ENCODE data around the gene TWF2. TPM values are rescaled to one million over a fixed set of nuclear protein-coding genes. Genes with fewer than 3 reads are reported as not detected.

TWF2 gene
- total RNA-seq, 1 experiment from 2014 or later: 61.1 TPM

- Histone ChIP-seq H3K4me1 (replicated peaks) (peaks cover 28% of the 10 kb centered on the region), H3K4me3 (peak overlapping the region; percentile 92), H3K9me3 (replicated peaks) (no peaks in the 10 kb centered on the region), H3K27ac (peak overlapping the region; percentile 53; the same call in 1 of the 2 replicates), H3K27me3 (replicated peaks) (no peaks in the 10 kb centered on the region), H3K36me3 (peaks cover 23% of the 10 kb centered on the region)
- peak in 1 of 2 experiments; percentile 30 for DNase-seq (ENCODE audit: low read depth in 1 of 2, low spot score in 2 of 2)
These were observed 681 bp downstream of the TWF2 start for GRCh38 chr3:52238193-52238760.

GRCh38 chr3:52237657-52238172, 1.2 kb downstream of the TWF2 start:
- Histone ChIP-seq H3K27ac (peak overlapping the region; percentile 53), H3K9me3 (replicated peaks) (no peaks in the 10 kb centered on the region), H3K27me3 (replicated peaks) (no peaks in the 10 kb centered on the region), H3K4me1 (replicated peaks) (peaks cover 28% of the 10 kb centered on the region), H3K4me3 (peak overlapping the region; percentile 92; the same call in 1 of the 2 replicates), H3K36me3 (peaks cover 25% of the 10 kb centered on the region)
- DNase-seq (ENCODE audit: low read depth in 1 of 2, low spot score in 2 of 2): peak; percentile 75 to 83

GRCh38 chr3:52237006-52237656, 1.8 kb downstream of the TWF2 start:
- Histone ChIP-seq H3K36me3 (peaks cover 30% of the 10 kb centered on the region), H3K9me3 (replicated peaks) (no peaks in the 10 kb centered on the region), H3K27me3 (replicated peaks) (no peaks in the 10 kb centered on the region), H3K27ac (peak overlapping the region; percentile 53), H3K4me1 (replicated peaks) (peaks cover 28% of the 10 kb centered on the region), H3K4me3 (no peak overlapping the region)
- no peak for DNase-seq (ENCODE audit: low read depth in 1 of 2, low spot score in 2 of 2)

GRCh38 chr3:52236424-52236886, 2.5 kb downstream of the TWF2 start:
- peaks cover 36% of the 10 kb centered on the region for H3K36me3 ChIP-seq
- no peak for DNase-seq (ENCODE audit: low read depth in 1 of 2, low spot score in 2 of 2)
- no peak overlapping the region for H3K4me3 ChIP-seq
- H3K4me1 ChIP-seq (replicated peaks): peaks cover 28% of the 10 kb centered on the region
- H3K9me3 ChIP-seq (replicated peaks): no peaks in the 10 kb centered on the region
- no peak overlapping the region for H3K27ac ChIP-seq
- H3K27me3 ChIP-seq (replicated peaks): no peaks in the 10 kb centered on the region

GRCh38 chr3:52234516-52235447, 4.2 kb downstream of the TWF2 start:
- no peaks in the 10 kb centered on the region for H3K9me3 ChIP-seq (replicated peaks)
- no peaks in the 10 kb centered on the region for H3K27me3 ChIP-seq (replicated peaks)
- H3K36me3 ChIP-seq: peaks cover 53% of the 10 kb centered on the region
- no peak for DNase-seq (ENCODE audit: low read depth in 1 of 2, low spot score in 2 of 2)
- peaks cover 21% of the 10 kb centered on the region for H3K4me1 ChIP-seq (replicated peaks)
- no peak overlapping the region for H3K27ac ChIP-seq
- H3K4me3 ChIP-seq: no peak overlapping the region

- peaks cover 57% of the 10 kb centered on the region for H3K36me3 ChIP-seq
These were observed 5.0 kb downstream of the TWF2 start for GRCh38 chr3:52233968-52234367.

DNA sequence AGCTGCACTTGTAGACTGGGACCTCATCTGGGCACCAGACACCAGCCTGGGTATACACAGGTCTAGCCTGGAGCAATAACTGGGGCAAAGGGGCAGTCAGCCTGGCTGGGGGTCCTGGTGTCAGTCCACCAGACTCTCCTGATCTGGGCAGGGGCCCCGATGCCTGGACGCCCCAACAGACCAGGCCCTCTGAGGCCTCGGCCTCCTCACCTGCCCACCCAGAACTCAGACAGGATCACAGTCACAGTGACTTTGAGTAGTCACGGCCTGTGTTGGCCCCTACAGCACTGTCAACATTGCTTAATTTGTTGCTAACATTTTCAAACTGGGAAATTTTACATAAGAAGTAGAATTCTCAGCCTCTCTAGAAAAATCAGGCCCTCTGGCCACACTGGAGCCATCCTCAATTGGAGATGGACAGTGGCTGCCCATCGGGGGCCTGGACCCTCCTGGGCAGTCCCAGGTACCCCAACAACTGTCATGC, 5.8 kb downstream of the TWF2 start:
- DNase-seq (ENCODE audit: low read depth in 1 of 2, low spot score in 2 of 2): no peak
- Histone ChIP-seq H3K4me1 (replicated peaks) (peaks cover 16% of the 10 kb centered on the region), H3K27ac (no peak overlapping the region), H3K36me3 (peaks cover 60% of the 10 kb centered on the region), H3K9me3 (replicated peaks) (no peaks in the 10 kb centered on the region), H3K4me3 (no peak overlapping the region), H3K27me3 (replicated peaks) (no peaks in the 10 kb centered on the region)

More at GRCh38 chr3:52233968-52234367, 5.0 kb downstream of the TWF2 start:
- Histone ChIP-seq H3K9me3 (replicated peaks) (no peaks in the 10 kb centered on the region), H3K27ac (no peak overlapping the region), H3K27me3 (replicated peaks) (no peaks in the 10 kb centered on the region), H3K4me3 (no peak overlapping the region), H3K4me1 (replicated peaks) (peaks cover 20% of the 10 kb centered on the region)
- DNase-seq (ENCODE audit: low read depth in 1 of 2, low spot score in 2 of 2): no peak

GRCh38 chr3:52232279-52233107, 6.5 kb downstream of the TWF2 start:
- H3K36me3 ChIP-seq: peaks cover 60% of the 10 kb centered on the region
- H3K27ac ChIP-seq: no peak overlapping the region

DNA sequence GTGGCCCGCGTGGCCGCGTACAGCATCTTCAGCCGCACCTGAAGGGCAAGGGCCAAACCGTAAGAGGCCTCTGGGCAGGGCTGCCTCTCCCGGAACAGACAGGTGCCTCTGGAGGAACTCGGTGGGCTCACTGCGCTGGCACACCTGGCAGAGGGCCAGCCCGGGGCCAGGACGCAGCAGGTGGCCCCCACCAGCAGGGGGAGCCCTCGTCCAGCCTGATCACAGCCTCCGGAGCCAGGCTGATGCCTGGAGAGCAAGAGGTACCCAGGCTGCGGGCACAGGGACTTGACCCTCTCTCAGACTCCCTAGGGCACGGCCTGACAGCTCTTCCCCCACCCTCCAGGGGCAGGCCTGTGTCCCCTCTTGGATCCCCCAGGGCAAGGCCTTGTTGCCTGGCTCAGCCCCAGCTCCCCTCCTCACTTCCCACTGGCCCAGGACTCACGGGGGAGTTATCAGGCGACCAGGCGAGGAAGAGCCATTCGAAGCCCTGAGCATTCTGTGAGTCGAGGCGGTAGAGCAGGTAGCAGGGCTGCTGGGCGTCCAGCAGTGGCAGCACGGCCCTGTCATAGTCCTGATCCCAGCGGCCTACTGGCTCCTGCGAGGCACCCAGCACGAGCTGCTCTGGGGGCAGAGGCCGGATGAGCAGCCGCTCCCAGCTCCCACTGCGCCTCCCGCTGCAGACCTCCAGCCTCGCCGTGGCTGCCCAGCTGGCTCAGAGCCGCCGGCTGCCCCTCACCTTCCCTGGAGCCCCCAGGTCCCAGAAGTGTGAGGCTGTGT, 7.3 kb downstream of the TWF2 start:
- peaks cover 60% of the 10 kb centered on the region for H3K36me3 ChIP-seq
- peak; percentile 54 to 74 for DNase-seq (ENCODE audit: low read depth in 1 of 2, low spot score in 2 of 2)
- no peaks in the 10 kb centered on the region for H3K27me3 ChIP-seq (replicated peaks)
- no peak overlapping the region for H3K27ac ChIP-seq
- H3K9me3 ChIP-seq (replicated peaks): no peaks in the 10 kb centered on the region
- H3K4me3 ChIP-seq: no peak overlapping the region
- H3K4me1 ChIP-seq (replicated peaks): peaks cover 3% of the 10 kb centered on the region

More at GRCh38 chr3:52232279-52233107, 6.5 kb downstream of the TWF2 start:
- DNase-seq (ENCODE audit: low read depth in 1 of 2, low spot score in 2 of 2): no peak
- peaks cover 10% of the 10 kb centered on the region for H3K4me1 ChIP-seq (replicated peaks)
- H3K4me3 ChIP-seq: no peak overlapping the region
- no peaks in the 10 kb centered on the region for H3K27me3 ChIP-seq (replicated peaks)
- H3K9me3 ChIP-seq (replicated peaks): no peaks in the 10 kb centered on the region

DNA sequence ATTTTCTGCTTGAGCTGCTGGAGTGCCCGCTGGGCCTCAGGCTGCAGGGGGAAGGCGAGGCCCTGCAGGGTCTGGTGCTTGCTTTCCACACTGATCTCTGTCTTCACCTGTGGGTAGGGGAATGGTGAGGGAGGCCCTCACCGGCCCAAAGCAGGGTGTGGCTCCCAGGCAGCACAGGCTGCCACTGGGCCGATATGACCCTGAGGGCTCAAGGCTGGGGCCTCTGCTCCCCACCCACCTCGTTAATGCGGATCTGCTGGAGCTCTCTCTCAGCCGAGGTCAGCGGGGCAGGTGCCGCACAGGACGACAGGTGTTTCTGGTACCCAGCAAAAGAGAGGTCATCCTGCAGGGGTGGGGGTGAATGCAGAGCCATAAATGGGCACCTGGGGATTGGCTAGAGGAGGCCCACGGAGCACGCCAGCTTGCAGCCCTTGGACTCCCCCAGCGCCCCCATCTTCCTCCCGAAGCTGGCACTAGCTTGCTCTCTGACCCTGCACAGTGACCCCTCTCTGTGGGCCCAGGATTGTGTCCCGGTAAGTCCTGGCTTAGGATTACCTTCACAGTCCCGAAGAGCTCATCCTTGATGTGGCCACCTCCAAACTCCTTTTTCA, 8.0 kb downstream of the TWF2 start:
- DNase-seq (ENCODE audit: low read depth in 1 of 2, low spot score in 2 of 2): no peak
- Histone ChIP-seq H3K27me3 (replicated peaks) (no peaks in the 10 kb centered on the region), H3K4me1 (replicated peaks) (no peaks in the 10 kb centered on the region), H3K27ac (no peak overlapping the region), H3K4me3 (no peak overlapping the region), H3K36me3 (peaks cover 60% of the 10 kb centered on the region), H3K9me3 (replicated peaks) (no peaks in the 10 kb centered on the region)

GRCh38 chr3:52230461-52230860, 8.5 kb downstream of the TWF2 start:
- Histone ChIP-seq H3K9me3 (replicated peaks) (no peaks in the 10 kb centered on the region), H3K4me3 (no peak overlapping the region), H3K36me3 (peaks cover 56% of the 10 kb centered on the region), H3K4me1 (replicated peaks) (no peaks in the 10 kb centered on the region), H3K27me3 (replicated peaks) (no peaks in the 10 kb centered on the region), H3K27ac (no peak overlapping the region)
- DNase-seq (ENCODE audit: low read depth in 1 of 2, low spot score in 2 of 2): no peak

DNA sequence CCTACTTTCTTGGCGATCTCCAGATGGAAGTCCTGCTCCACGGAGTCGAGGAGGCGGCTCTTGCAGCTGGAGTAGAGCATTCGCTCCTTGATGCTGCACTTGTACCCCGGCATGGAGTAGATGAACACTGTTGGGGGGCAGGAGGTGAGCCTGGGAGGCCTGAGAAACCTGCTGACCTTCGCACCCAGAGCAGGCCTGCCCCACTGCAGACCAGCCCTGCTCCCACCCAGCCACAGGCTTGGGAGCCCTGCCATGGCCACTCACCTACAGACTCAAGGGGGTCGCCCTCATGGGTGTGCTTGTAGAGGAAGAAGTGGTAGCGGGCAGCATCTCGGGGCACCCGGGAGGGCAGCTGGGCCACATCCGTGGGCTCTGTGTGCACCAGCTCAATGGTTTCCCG, 9.3 kb downstream of the TWF2 start:
- Histone ChIP-seq H3K36me3 (peaks cover 49% of the 10 kb centered on the region), H3K4me1 (replicated peaks) (no peaks in the 10 kb centered on the region)

More for the DNA sequence above, 9.3 kb downstream of the TWF2 start:
- no peak overlapping the region for H3K27ac ChIP-seq
- no peak overlapping the region for H3K4me3 ChIP-seq
- DNase-seq (ENCODE audit: low read depth in 1 of 2, low spot score in 2 of 2): no peak
- no peaks in the 10 kb centered on the region for H3K27me3 ChIP-seq (replicated peaks)
- no peaks in the 10 kb centered on the region for H3K9me3 ChIP-seq (replicated peaks)
